D721Med (cell line): Measurements from ENCODE around the gene EPB41L1.

Experiments used
- DNase-seq: peaks from one replicate; pipeline ENCODE4 v3.0.0; 2011; ENCODE audit warnings: low spot score; ENCODE audit not compliant: insufficient read length
- FAIRE-seq: peaks from 2 replicates; lab custom pipeline; 2011; peaks lifted over from hg19 to GRCh38; lab: Jason Lieb, UNC
- TF ChIP-seq, protein P1 (sequence below): IDR thresholded peaks from 2 replicates; pipeline ENCODE4 v1.5.1; 2012; ENCODE audit warnings: mild to moderate bottlenecking, control low read depth; ENCODE audit not compliant: insufficient read depth; ENCODE audit errors: missing control alignments

EPB41L1 gene

DNA sequence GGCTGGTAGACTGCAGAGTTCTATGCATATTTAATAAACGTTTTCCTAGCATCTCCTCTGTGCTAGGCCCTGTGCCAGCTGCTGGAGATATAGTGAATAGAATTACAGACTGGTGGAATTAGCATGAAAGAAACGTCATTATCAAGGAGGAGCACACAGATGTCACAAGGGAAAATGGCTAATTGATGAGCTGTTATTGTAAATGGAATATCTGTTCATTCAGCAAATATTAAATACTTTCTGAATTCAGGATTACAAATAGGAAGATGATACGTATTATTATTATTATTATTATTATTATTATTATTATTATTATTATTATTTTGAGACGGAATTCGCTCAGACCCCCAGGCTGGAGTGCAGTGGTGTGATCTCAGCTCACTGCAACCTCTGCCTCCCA lies 82.9 kb downstream of the EPB41L1 start:
- TF ChIP-seq, protein P1, sequence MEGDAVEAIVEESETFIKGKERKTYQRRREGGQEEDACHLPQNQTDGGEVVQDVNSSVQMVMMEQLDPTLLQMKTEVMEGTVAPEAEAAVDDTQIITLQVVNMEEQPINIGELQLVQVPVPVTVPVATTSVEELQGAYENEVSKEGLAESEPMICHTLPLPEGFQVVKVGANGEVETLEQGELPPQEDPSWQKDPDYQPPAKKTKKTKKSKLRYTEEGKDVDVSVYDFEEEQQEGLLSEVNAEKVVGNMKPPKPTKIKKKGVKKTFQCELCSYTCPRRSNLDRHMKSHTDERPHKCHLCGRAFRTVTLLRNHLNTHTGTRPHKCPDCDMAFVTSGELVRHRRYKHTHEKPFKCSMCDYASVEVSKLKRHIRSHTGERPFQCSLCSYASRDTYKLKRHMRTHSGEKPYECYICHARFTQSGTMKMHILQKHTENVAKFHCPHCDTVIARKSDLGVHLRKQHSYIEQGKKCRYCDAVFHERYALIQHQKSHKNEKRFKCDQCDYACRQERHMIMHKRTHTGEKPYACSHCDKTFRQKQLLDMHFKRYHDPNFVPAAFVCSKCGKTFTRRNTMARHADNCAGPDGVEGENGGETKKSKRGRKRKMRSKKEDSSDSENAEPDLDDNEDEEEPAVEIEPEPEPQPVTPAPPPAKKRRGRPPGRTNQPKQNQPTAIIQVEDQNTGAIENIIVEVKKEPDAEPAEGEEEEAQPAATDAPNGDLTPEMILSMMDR: no peak
- DNase-seq (no peak), FAIRE-seq (no peak)

DNA sequence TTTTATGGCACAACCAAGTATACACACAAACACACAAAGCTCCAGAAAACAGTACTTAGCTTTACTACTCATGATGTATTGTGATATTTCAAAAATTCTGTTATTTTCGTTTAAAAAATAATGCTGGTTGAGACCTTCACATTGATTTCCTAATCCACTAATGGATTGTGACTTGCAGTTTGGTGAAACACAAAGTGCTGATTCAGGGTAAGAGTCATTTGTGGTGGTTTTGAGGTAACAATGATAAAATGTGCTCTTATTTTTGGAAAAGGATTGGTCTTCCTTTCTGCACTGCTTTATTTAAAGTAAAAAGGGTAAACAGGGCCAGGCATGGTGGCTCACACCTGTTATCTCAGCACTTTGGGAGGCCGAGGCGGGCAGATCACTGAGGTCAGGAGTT lies 83.6 kb downstream of the EPB41L1 start:
- TF ChIP-seq, protein P1: no peak
- no peak for FAIRE-seq
- no peak for DNase-seq

DNA sequence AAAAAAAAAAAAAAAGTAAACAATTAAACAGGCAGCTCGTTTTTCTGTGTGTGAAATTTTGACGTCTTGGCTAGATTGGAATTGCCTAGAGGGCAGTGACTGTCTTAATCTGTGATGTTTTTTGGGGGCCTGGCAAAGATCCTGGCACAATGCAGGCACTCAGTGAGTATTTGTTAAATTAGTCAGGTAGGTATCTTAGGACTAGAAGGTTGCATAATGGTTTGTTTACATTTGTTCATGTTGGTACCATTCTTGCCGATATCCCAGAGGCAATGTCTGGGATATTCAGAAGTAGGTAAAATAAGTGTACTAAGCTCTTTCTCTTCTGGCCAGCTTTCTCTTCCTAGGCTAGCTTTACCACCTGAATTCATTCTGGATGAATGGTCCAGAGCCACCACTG lies 84.2 kb downstream of the EPB41L1 start:
- FAIRE-seq (no peak), DNase-seq (no peak)
- TF ChIP-seq, protein P1: no peak

DNA sequence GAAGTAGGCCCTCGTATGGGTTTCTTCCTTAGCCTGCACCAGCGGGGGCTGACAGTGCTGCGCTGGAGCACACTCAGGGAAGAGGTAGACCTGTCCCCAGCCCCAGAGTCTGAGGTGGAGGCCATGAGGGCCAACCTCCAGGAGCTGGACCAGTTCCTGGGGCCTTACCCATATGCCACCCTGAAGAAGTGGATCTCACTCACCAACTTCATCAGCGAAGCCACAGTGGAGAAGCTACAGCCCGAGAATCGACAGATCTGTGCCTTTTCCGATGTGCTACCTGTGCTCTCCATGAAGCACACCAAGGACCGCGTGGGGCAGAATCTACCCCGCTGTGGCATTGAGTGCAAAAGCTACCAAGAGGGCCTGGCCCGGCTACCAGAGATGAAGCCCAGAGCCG lies 85.5 kb downstream of the EPB41L1 start:
- TF ChIP-seq, protein P1: no peak
- DNase-seq: no peak
- no peak for FAIRE-seq

DNA sequence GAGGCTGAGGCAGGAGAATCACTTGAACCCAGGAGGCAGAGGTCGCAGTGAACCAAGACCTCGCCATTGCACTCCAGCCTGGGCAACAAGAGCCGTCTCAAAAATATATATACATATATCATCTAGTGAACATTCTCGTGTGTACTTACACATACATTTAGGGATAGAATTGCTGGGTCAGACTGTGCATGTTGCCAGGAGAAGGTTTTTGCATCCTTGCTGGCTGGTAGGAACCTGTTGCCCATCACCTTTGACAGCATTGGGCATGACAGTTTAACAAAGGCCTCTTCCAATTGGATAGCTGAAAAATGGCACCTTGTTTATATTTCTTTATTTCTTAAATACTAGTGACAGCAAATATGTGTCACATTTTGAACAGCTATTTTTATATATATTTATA lies 87.1 kb downstream of the EPB41L1 start:
- no peak for DNase-seq
- TF ChIP-seq, protein P1: no peak
- no peak for FAIRE-seq

DNA sequence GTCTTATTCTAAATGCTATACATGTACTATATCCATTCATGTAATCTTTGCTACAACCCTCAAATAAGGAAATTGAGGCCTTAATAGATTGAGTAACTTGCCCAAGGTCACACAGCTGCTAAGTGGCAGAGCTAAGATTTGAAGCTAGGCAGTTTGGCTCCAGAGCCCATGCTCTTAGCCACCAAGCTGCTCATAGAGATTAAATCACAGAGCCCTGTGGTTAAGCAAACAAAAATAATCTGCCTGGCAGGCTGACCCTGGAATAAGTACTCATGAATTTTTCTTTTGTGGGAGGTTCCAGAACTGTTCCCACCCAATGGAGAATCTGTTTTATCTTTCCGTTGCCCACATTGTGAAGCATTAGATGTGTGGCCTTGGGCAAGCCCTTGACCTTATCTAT lies 89.2 kb downstream of the EPB41L1 start:
- no peak for FAIRE-seq
- no peak for DNase-seq
- TF ChIP-seq, protein P1: no peak

DNA sequence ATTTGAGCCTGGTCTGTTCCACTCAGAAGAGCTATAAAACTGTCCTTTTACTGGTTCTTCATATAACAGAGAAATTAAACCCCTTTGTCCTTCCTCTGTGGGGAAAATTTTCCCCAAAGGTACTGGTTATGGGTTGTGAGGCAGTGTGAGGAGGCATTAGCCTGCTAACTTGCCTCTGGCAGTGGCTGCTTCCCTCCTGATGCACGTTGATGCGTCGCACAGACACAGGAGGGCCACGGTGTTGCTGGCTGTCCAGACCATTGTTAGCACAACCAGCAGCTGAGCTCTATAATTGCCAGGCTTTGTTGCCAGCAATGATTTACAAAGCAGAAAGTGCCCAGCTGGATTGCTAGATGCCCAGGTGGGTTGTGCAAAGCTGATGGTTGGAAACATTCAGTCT lies 91.9 kb downstream of the EPB41L1 start:
- FAIRE-seq: no peak
- no peak for DNase-seq
- TF ChIP-seq, protein P1: no peak
